GM12891 (cell line): ENCODE data around the gene PAX3.
"Not testable (repeated sequence)": the region's sequence is repeated elsewhere in the genome, so short reads cannot be mapped to it uniquely, and the experiment has no call there.

ENCODE experiments used
- DNase-seq: peaks from one replicate; pipeline ENCODE4 v3.0.0; 2011; ENCODE audit warnings: low spot score; ENCODE audit not compliant: insufficient read length
- FAIRE-seq: peaks from 2 replicates; lab custom pipeline; 2011; peaks lifted over from hg19 to GRCh38; lab: Jason Lieb, UNC
- PAX5 ChIP-seq: IDR thresholded peaks from 2 replicates; pipeline ENCODE4 v1.6.1; 2011; ENCODE audit warnings: low read length, moderate library complexity, mild to moderate bottlenecking; ENCODE audit not compliant: insufficient read depth, severe bottlenecking
- POLR2A ChIP-seq: IDR thresholded peaks from 2 replicates; pipeline ENCODE4 v1.6.1; 2011; ENCODE audit warnings: low read depth, low read length, control low read depth
- POLR2AphosphoS5 ChIP-seq: IDR thresholded peaks from 2 replicates; pipeline ENCODE4 v1.6.1; 2011; ENCODE audit warnings: low read depth, low read length, control low read depth
- POU2F2 ChIP-seq: IDR thresholded peaks from 2 replicates; pipeline ENCODE4 v1.6.1; 2011; ENCODE audit warnings: low read depth, mild to moderate bottlenecking, control low read depth, low read length, moderate library complexity
- SPI1 ChIP-seq: IDR thresholded peaks from 2 replicates; pipeline ENCODE4 v1.6.1; 2011; ENCODE audit warnings: low read depth, low read length, control low read depth
- TAF1 ChIP-seq: IDR thresholded peaks from 2 replicates; pipeline ENCODE4 v1.6.1; 2011; ENCODE audit warnings: low read depth, low read length, control low read depth

Gene PAX3

DNA sequence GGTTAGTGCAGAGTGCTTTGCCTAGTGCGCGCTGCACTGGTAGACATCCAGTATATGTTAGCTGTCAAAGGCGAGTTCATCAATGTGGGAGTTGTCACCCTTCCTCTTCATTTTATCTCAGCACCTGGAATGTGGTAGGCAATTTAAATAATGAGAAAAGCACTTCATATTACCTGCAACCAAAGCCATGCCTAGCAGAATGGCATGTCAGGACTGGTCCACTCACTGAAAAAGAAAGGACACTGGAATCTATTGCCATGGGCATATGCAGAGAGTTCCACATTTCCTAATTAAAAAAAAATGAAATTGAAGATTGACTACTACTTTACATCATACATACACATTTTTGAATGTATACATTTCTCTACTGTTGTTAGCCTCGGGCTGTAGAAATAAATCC is 139.6 kb downstream of the PAX3 start:
- DNase-seq (no peak), FAIRE-seq (no peak)
- TF ChIP-seq PAX5: no peak
- no peak for TF ChIP-seq POLR2A
- no peak for TF ChIP-seq SPI1
- no peak for TF ChIP-seq TAF1
- TF ChIP-seq POU2F2: no peak
- no peak for TF ChIP-seq POLR2AphosphoS5

GRCh38 chr2:222155003-222155664 is 143.7 kb downstream of the PAX3 start:
- not testable (repeated sequence) for FAIRE-seq, DNase-seq
